Lower leg skin (tissue), 4 donors: ENCODE data around the gene TMEM245. TPM values are rescaled to one million over a fixed set of nuclear protein-coding genes. Genes with fewer than 3 reads are reported as not detected.

Experiments used
- DNase-seq, 2 donors: peaks; one replicate each; pipeline ENCODE4 v3.0.0-alpha.2; 2019; ENCODE audit warnings: low spot score in 2 of 2
- H3K4me3 ChIP-seq: fragments of 200-600 bp; sonication (generic); 2 replicates; pipeline ENCODE4 v1.5.1; 2017; ENCODE audit warnings: mild to moderate bottlenecking, low read depth; ENCODE audit not compliant: poor library complexity, severe bottlenecking
- CTCF ChIP-seq, 3 donors: fragments of 450-650 bp; IDR thresholded peaks; one replicate each; pipeline ENCODE4 v1.5.1; 2016; ENCODE audit warnings: antibody characterized with exemption in 3 of 3, mild to moderate bottlenecking in 3 of 3, moderate library complexity in 2 of 3
- POLR2A ChIP-seq, 2 donors: fragments of 450-650 bp; IDR thresholded peaks; one replicate each; pipeline ENCODE4 v1.6.1; 2016 to 2017; ENCODE audit warnings: antibody characterized with exemption in 2 of 2, mild to moderate bottlenecking in 1 of 2, moderate library complexity in 1 of 2
- WGBS, 2 donors: methylation state at CpG; one replicate each; pipeline ENCODE4 v1.1.5; 2018; 5-methylcytosine and 5-hydroxymethylcytosine counted together
- intact Hi-C: fragments of 100-400 bp; cut with DNase I; formaldehyde crosslinking; loops from one replicate; pipeline ENCODE4 v1.15.0; 2023; ENCODE audit warnings: low total_unique reads
- total RNA-seq, 4 donors: library from RNA; depleted of rRNA; stranded (reverse); fragments of >200 nt; gene quantifications; one replicate each; pipeline ENCODE4 v1.1.0, GENCODE V29; 2016

Gene TMEM245
- total RNA-seq, 4 donors from 2014 or later: 35.0 to 57.7 (median 51.1) TPM

GRCh38 chr9:109166171-109166770, 46.5 kb upstream of the TMEM245 start:
- DNase-seq: peak in 1 of 2 donors; percentile 56
- TF ChIP-seq CTCF (IDR thresholded peaks at IDR 0.05) (no peak), POLR2A (IDR thresholded peaks at IDR 0.05) (no peak)
- intact Hi-C loops: no loop called here
- WGBS, 2 donors: 80 to 83% methylated on average over 16 of the region's 16 CpGs
- no peak overlapping the region for H3K4me3 ChIP-seq

GRCh38 chr9:109164042-109164441, 44.3 kb upstream of the TMEM245 start:
- intact Hi-C loops: no loop called here
- DNase-seq: peak in 1 of 2 donors; percentile 17
- TF ChIP-seq CTCF (IDR thresholded peaks at IDR 0.05) (no peak), POLR2A (IDR thresholded peaks at IDR 0.05) (no peak)
- WGBS, 2 donors: 82 to 90% methylated on average over 5 of the region's 5 CpGs
- H3K4me3 ChIP-seq: no peak overlapping the region

GRCh38 chr9:109163194-109163593, 43.4 kb upstream of the TMEM245 start:
- intact Hi-C loops: no loop called here
- DNase-seq: no peak
- TF ChIP-seq POLR2A (IDR thresholded peaks at IDR 0.05): no peak
- TF ChIP-seq CTCF (IDR thresholded peaks at IDR 0.05): no peak
- no peak overlapping the region for H3K4me3 ChIP-seq
- whole genome bisulfite sequencing, 2 donors: 96 to 97% methylated on average over 1 of the region's 1 CpG

GRCh38 chr9:109162677-109163076, 42.9 kb upstream of the TMEM245 start:
- WGBS, 2 donors: 92 to 94% methylated on average over 3 of the region's 3 CpGs
- intact Hi-C loops: no loop called here
- TF ChIP-seq POLR2A (IDR thresholded peaks at IDR 0.05): no peak
- no peak for TF ChIP-seq CTCF (IDR thresholded peaks at IDR 0.05)
- no peak overlapping the region for H3K4me3 ChIP-seq
- DNase-seq: peak in 1 of 2 donors; percentile 9

GRCh38 chr9:109161471-109161870, 41.7 kb upstream of the TMEM245 start:
- H3K4me3 ChIP-seq: no peak overlapping the region
- intact Hi-C loops: no loop called here
- no peak for TF ChIP-seq POLR2A (IDR thresholded peaks at IDR 0.05)
- no peak for TF ChIP-seq CTCF (IDR thresholded peaks at IDR 0.05)
- 83 to 90% methylated on average over 3 of the region's 3 CpGs for WGBS, 2 donors
- DNase-seq: no peak

GRCh38 chr9:109159583-109159982, 39.8 kb upstream of the TMEM245 start:
- no peak for DNase-seq
- 88 to 91% methylated on average over 4 of the region's 4 CpGs for WGBS, 2 donors
- no peak for TF ChIP-seq POLR2A (IDR thresholded peaks at IDR 0.05)
- TF ChIP-seq CTCF (IDR thresholded peaks at IDR 0.05): no peak
- no peak overlapping the region for H3K4me3 ChIP-seq
- intact Hi-C loops: no loop called here
